Natural killer cell (primary cell): ENCODE measurements around the gene GNB1L. TPM values are rescaled to one million over a fixed set of nuclear protein-coding genes. Genes with fewer than 3 reads are reported as not detected.

Experiments used
- ATAC-seq, 3 donors: fragments of 150-1000 bp in 2 of 3; fragments of 200-7000 bp in 1 of 3; cut with Tn5 transposase; 1 replicate in 1 of 3; 2 replicates in 2 of 3; pipeline ENCODE4 v1.10.0; 2021; ENCODE audit warnings: mild to moderate bottlenecking in 2 of 3, moderate library complexity in 2 of 3
- DNase-seq, 2 donors: peaks; one replicate each; pipeline versions ENCODE4 v3.0.0 to v3.0.0-alpha.2; 2013 to 2021; ENCODE audit warnings: mixed read lengths in 1 of 2
- H3K27ac ChIP-seq: one replicate; pipeline ENCODE4 v1.5.1; 2013; ENCODE audit warnings: mild to moderate bottlenecking, low read length
- H3K27me3 ChIP-seq: one replicate; pipeline ENCODE4 v1.6.1; 2013; ENCODE audit warnings: low read length; ENCODE audit not compliant: control insufficient read depth, insufficient read depth
- H3K36me3 ChIP-seq: one replicate; pipeline ENCODE4 v1.6.1; 2013; ENCODE audit warnings: low read length; ENCODE audit not compliant: control insufficient read depth, insufficient read depth
- H3K4me1 ChIP-seq: one replicate; pipeline ENCODE4 v1.6.1; 2013; ENCODE audit warnings: low read length; ENCODE audit not compliant: control insufficient read depth, insufficient read depth
- H3K4me3 ChIP-seq: one replicate; pipeline ENCODE4 v1.5.1; 2013; ENCODE audit warnings: low read length
- H3K9me3 ChIP-seq: one replicate; pipeline ENCODE4 v1.6.1; 2013; ENCODE audit warnings: low read length; ENCODE audit not compliant: control insufficient read depth, insufficient read depth
- H3K27ac Mint-ChIP-seq, 2 donors: one replicate each; pipeline ENCODE4 v1.8.0; 2022; ENCODE audit warnings: mild to moderate bottlenecking in 2 of 2, mixed read lengths in 2 of 2, moderate library complexity in 1 of 2
- H3K27me3 Mint-ChIP-seq, 2 donors: one replicate each; pipeline ENCODE4 v1.8.0; 2022; ENCODE audit warnings: low read depth in 2 of 2, mixed read lengths in 2 of 2
- H3K36me3 Mint-ChIP-seq: one replicate; pipeline ENCODE4 v1.8.0; 2022; ENCODE audit warnings: mixed read lengths
- H3K4me1 Mint-ChIP-seq, 2 donors: one replicate each; pipeline ENCODE4 v1.8.0; 2022; ENCODE audit warnings: mixed read lengths in 2 of 2
- H3K4me3 Mint-ChIP-seq: one replicate; pipeline ENCODE4 v1.8.0; 2022; ENCODE audit warnings: mild to moderate bottlenecking, moderate library complexity, mixed read lengths
- H3K9me3 Mint-ChIP-seq, 2 donors: one replicate each; pipeline ENCODE4 v1.8.0; 2022; ENCODE audit warnings: mixed read lengths in 2 of 2
- WGBS: methylation state at CpG from one replicate; pipeline ENCODE4 v1.1.7; 2013; ENCODE audit warnings: missing lambda C conversion rate; ENCODE audit not compliant: insufficient coverage; 5-methylcytosine and 5-hydroxymethylcytosine counted together
- intact Hi-C: fragments of 100-400 bp; cut with micrococcal nuclease; formaldehyde crosslinking; loops from one replicate; pipeline ENCODE4 v1.14.2; 2022
- total RNA-seq, 4 donors: library from RNA; stranded (reverse); fragments of 120-200 nt in 1 of 4; gene quantifications; one replicate each; pipeline versions ENCODE4 v1.2.3 to v1.2.4, GENCODE V29; 2013 to 2022
- TF ChIP-seq, protein P1 (sequence below): fragments of 200-600 bp; IDR thresholded peaks from one replicate; pipeline ENCODE4 v1.8.0; 2022; ENCODE audit warnings: antibody characterized with exemption

Gene GNB1L
- total RNA-seq, 3 donors from 2014 or later (not counting 1 experiment from before 2014, with no cell fraction given): 5.1 to 5.3 (median 5.3) TPM

DNA sequence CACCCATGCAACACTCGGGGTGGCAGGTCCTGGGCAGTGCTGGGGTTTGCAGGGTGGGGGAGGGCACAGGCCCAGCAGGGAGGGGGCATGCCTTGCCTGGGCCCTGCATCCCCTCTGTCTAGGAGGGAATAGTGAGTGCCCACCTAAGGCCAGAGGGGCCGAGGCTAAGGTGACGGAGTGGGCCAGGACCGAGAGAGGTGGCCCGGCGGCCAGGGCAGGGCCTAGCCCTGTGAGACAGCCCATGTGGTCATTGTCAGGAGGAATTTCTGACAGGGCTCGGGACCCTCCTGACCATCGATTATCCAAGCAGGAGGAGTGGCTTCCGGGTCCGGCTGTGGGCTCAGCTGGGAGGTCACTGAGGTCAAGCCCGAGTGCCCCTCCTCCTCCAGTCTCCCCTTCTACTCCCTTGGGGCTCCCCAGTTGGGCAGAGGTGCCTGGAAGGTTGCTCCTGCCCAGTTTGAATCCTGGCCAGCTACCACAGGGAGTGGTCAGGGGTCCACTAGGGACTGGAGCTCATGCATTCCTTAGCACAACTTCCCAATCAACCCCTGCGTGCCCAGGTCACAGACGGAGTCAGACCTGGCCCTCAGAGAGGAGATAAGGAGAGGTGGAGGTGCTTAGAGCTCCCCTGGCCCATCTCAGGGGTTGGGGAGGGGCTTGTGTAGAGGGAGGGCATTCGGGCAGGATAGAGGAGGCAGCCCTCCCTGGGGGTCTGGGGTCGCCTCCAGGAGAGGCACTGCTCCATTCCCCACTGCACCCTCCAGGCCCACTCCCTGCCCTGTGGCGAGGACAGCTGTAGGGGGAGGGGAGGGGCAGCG, 116.6 kb downstream of the GNB1L start:
- WGBS: 91% methylated on average over 13 of the region's 17 CpGs
- intact Hi-C loops: no loop called here
- H3K27ac Mint-ChIP-seq: no peak overlapping the region

GRCh38 chr22:19735665-19736510, 118.8 kb downstream of the GNB1L start:
- Histone ChIP-seq H3K4me3 (no peak overlapping the region), H3K9me3 (no peaks in the 10 kb centered on the region), H3K4me1 (peaks cover 4% of the 10 kb centered on the region), H3K36me3 (no peaks in the 10 kb centered on the region), H3K27me3 (peaks cover 2% of the 10 kb centered on the region), H3K27ac (no peak overlapping the region)
- no peak for DNase-seq
- Mint-ChIP-seq H3K4me3 (no peak overlapping the region), H3K36me3 (no peaks in the 10 kb centered on the region), H3K27ac (no peak overlapping the region), H3K9me3 (no peaks in the 10 kb centered on the region), H3K27me3 (peaks cover 0 to 6% of the 10 kb centered on the region in 2 donors), H3K4me1 (peaks cover 0 to under 1% of the 10 kb centered on the region in 2 donors)
- ATAC-seq: no peak
- WGBS: 83% methylated on average over 20 of the region's 21 CpGs
- TF ChIP-seq, protein P1, sequence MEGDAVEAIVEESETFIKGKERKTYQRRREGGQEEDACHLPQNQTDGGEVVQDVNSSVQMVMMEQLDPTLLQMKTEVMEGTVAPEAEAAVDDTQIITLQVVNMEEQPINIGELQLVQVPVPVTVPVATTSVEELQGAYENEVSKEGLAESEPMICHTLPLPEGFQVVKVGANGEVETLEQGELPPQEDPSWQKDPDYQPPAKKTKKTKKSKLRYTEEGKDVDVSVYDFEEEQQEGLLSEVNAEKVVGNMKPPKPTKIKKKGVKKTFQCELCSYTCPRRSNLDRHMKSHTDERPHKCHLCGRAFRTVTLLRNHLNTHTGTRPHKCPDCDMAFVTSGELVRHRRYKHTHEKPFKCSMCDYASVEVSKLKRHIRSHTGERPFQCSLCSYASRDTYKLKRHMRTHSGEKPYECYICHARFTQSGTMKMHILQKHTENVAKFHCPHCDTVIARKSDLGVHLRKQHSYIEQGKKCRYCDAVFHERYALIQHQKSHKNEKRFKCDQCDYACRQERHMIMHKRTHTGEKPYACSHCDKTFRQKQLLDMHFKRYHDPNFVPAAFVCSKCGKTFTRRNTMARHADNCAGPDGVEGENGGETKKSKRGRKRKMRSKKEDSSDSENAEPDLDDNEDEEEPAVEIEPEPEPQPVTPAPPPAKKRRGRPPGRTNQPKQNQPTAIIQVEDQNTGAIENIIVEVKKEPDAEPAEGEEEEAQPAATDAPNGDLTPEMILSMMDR: no peak
- intact Hi-C loops: no loop called here

More for the DNA sequence above, 116.6 kb downstream of the GNB1L start:
- Histone ChIP-seq H3K4me3 (no peak overlapping the region), H3K36me3 (no peaks in the 10 kb centered on the region), H3K9me3 (no peaks in the 10 kb centered on the region), H3K27me3 (no peaks in the 10 kb centered on the region), H3K4me1 (no peaks in the 10 kb centered on the region), H3K27ac (no peak overlapping the region)
- Mint-ChIP-seq H3K4me1 (no peaks in the 10 kb centered on the region), H3K9me3 (no peaks in the 10 kb centered on the region), H3K36me3 (no peaks in the 10 kb centered on the region), H3K27me3 (peaks cover 0 to 3% of the 10 kb centered on the region in 2 donors), H3K4me3 (no peak overlapping the region)
- TF ChIP-seq, protein P1: no peak
- DNase-seq (no peak), ATAC-seq (no peak)

GRCh38 chr22:19734837-19735382, 119.8 kb downstream of the GNB1L start:
- TF ChIP-seq, protein P1: no peak
- Mint-ChIP-seq H3K27ac (no peak overlapping the region), H3K4me3 (no peak overlapping the region), H3K4me1 (peaks cover 0 to 6% of the 10 kb centered on the region in 2 donors), H3K36me3 (no peaks in the 10 kb centered on the region), H3K9me3 (no peaks in the 10 kb centered on the region), H3K27me3 (peaks cover 0 to 8% of the 10 kb centered on the region in 2 donors)
- intact Hi-C loops: no loop called here
- no peaks in the 10 kb centered on the region for H3K9me3 ChIP-seq
- DNase-seq: no peak
- H3K4me1 ChIP-seq: peaks cover 10% of the 10 kb centered on the region
- no peak overlapping the region for H3K27ac ChIP-seq
- H3K36me3 ChIP-seq: no peaks in the 10 kb centered on the region
- peaks cover 2% of the 10 kb centered on the region for H3K27me3 ChIP-seq
- ATAC-seq: no peak
- WGBS: 79% methylated on average over 5 of the region's 5 CpGs
- no peak overlapping the region for H3K4me3 ChIP-seq
